ENCODE results near the gene TSHZ1.

Gene TSHZ1

GRCh38 chr18:75238100-75238499 is 27.5 kb downstream of the TSHZ1 start:
- TF ChIP-seq ZFX (IDR thresholded peaks at IDR 0.05): no peak
- TF ChIP-seq CTCF (conservative IDR thresholded peaks at IDR 0.05): no peak
- H3K27ac ChIP-seq: no peak overlapping the region

GRCh38 chr18:75238786-75239185 is 28.2 kb downstream of the TSHZ1 start:
- TF ChIP-seq ZFX (IDR thresholded peaks at IDR 0.05) (no peak), CTCF (conservative IDR thresholded peaks at IDR 0.05) (no peak)
- H3K27ac ChIP-seq: no peak overlapping the region

- TF ChIP-seq CTCF (conservative IDR thresholded peaks at IDR 0.05) (no peak), ZFX (IDR thresholded peaks at IDR 0.05) (no peak)
- no peak overlapping the region for H3K27ac ChIP-seq
Observed at GRCh38 chr18:75240433-75240832, 29.8 kb downstream of the TSHZ1 start.

GRCh38 chr18:75241705-75242104 is 31.1 kb downstream of the TSHZ1 start:
- no peak for TF ChIP-seq CTCF (conservative IDR thresholded peaks at IDR 0.05)
- H3K27ac ChIP-seq: no peak overlapping the region

- no peak overlapping the region for H3K27ac ChIP-seq
- TF ChIP-seq CTCF (conservative IDR thresholded peaks at IDR 0.05) (0 out of 2 replicates have a peak, but pooled peaks have one; percentile 14), ZFX (IDR thresholded peaks at IDR 0.05) (no peak)
Observed at GRCh38 chr18:75244351-75245313, 34.0 kb downstream of the TSHZ1 start.

- TF ChIP-seq ZFX (IDR thresholded peaks at IDR 0.05) (no peak), CTCF (conservative IDR thresholded peaks at IDR 0.05) (no peak)
- peak overlapping the region; percentile 62 for H3K27ac ChIP-seq
Observed at GRCh38 chr18:75246721-75247610, 36.4 kb downstream of the TSHZ1 start.
